ENCODE results near the gene FXYD4. TPM values are rescaled to one million over a fixed set of nuclear protein-coding genes. Genes with fewer than 3 reads are reported as not detected.

Gene FXYD4
- total and polyA plus RNA-seq, 2 of the 8 experiments (the other 6 are each of a cell fraction or from before 2014, with no cell fraction given), result not detected

DNA sequence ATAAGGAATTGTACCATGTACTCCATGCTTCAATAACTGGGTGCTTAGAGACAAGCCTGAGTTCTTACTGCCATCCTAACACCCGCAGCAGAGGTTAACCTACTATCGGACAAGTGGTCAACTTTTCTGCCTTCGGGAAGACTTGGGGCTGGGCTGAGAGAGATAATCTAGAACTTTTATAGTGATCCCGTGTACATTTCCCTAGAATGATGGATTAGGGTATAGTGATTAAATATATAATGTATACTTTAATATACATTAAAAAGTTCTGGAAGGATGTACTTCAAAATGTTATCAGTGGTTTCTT lies 49.7 kb downstream of the FXYD4 start:
- DNase-seq (ENCODE audit: low read depth in 1 of 2, low spot score in 2 of 2) (no peak), FAIRE-seq (no peak)
- TF ChIP-seq CBX8 (IDR thresholded peaks at IDR 0.05; ENCODE audit: borderline replicate concordance, low read depth, low read length), result no peak
- no peak for TF ChIP-seq TCF12 (IDR thresholded peaks at IDR 0.05; ENCODE audit: low read depth, low read length)
- no peak for TF ChIP-seq BRCA1 (IDR thresholded peaks at IDR 0.05; ENCODE audit: low read depth, low read length)
- TF ChIP-seq POLR2AphosphoS5 (IDR thresholded peaks at IDR 0.05; ENCODE audit: low read depth, low read length), result no peak
- no peak for TF ChIP-seq TAF7 (optimal IDR thresholded peaks at IDR 0.05; ENCODE audit: borderline replicate concordance, low read depth, low read length)
- peaks cover 5% of the 10 kb centered on the region for H3K23me2 ChIP-seq (ENCODE audit: low read depth, low read length)
- peak overlapping the region; percentile 86 for H4K91ac ChIP-seq (replicated peaks; ENCODE audit: insufficient read length, low read length)
- no peaks in the 10 kb centered on the region; a peak in 1 of 7 replicates for H3K27me3 ChIP-seq (replicated peaks in 1 of 4; ENCODE audit: control insufficient read depth in 3 of 4, extremely low read depth in 1 of 4, insufficient read depth in 3 of 4, low read length in 3 of 4)
- H3K4me3 ChIP-seq (ENCODE audit: extremely low read depth in 1 of 4, insufficient read depth in 2 of 4, low read depth in 3 of 4, low read length in 4 of 4), result peak overlapping the region; percentile 46 to 60 (median 47); a peak in 7 of 8 replicates
- H2AFZ ChIP-seq (ENCODE audit: low read length), result 0 out of 2 replicates have a peak overlapping the region, but pooled peaks have one; percentile 29
- 0 out of 2 replicates have a peak overlapping the region, but pooled peaks have one; percentile 24 for H2AK5ac ChIP-seq (ENCODE audit: low read depth, low read length)
- 83% methylated on average over 4 of the region's 4 CpGs; no CpG with 5 or more reads in 1 of the 2 experiments for WGBS, 2 experiments (ENCODE audit: extremely low coverage in 1 of 2, insufficient coverage in 1 of 2, insufficient read length in 1 of 2, insufficient replicate concordance in 2 of 2, low coverage in 1 of 2, low lambda C conversion rate in 2 of 2, missing lambda C conversion rate in 1 of 2)
- no peak overlapping the region for H4K5ac ChIP-seq (ENCODE audit: insufficient read length, low read depth, low read length)
- peak overlapping the region in 2 of 4 experiments; percentile 52 to 61; a peak in 3 of 7 replicates for H3K9ac ChIP-seq (replicated peaks in 1 of 4; ENCODE audit: extremely low read depth in 1 of 4, low read depth in 3 of 4, low read length in 3 of 4)
- peak overlapping the region; percentile 99 for H2BK15ac ChIP-seq (ENCODE audit: low read length)
- no peaks in the 10 kb centered on the region for H3K79me2 ChIP-seq (ENCODE audit: control insufficient read depth in 1 of 2, insufficient read depth in 2 of 2, low read length in 2 of 2)
- peak overlapping the region; percentile 40; the same call in 1 of the 2 replicates for H2BK5ac ChIP-seq (ENCODE audit: low read depth, low read length)
- H3K4me1 ChIP-seq (replicated peaks in 1 of 4; ENCODE audit: control insufficient read depth in 3 of 4, insufficient read depth in 4 of 4, low read length in 3 of 4), result peaks cover 0 to 5% (median 2%) of the 10 kb centered on the region in 4 experiments; a peak in 4 of 7 replicates
- H3K4me2 ChIP-seq (ENCODE audit: insufficient read depth in 1 of 2, low read depth in 2 of 2, low read length in 2 of 2), result peak overlapping the region; percentile 71 to 92
- peak overlapping the region; percentile 65 for H3K18ac ChIP-seq (ENCODE audit: extremely low read depth, low read length)
- H2BK120ac ChIP-seq (replicated peaks; ENCODE audit: low read depth, low read length), result peak overlapping the region; percentile 47
- no peak overlapping the region for H3K56ac ChIP-seq (replicated peaks; ENCODE audit: insufficient read length, low read depth, low read length)
- peak overlapping the region; percentile 90; the same call in 1 of the 2 replicates for H4K8ac ChIP-seq (ENCODE audit: extremely low read depth, insufficient read depth, low read length)
- ChIA-PET CTCF (ENCODE audit: partially characterized antibody) (interaction anchor here (0.6 to 1.7 kb wide), 4 partner anchors 10 to 253 kb away, joined by 3 to 4 read pairs (median 3); no protein-coding TSS in a partner anchor), POLR2A (ENCODE audit: partially characterized antibody) (interaction anchor here (0.8 to 4.7 kb wide), 6 partner anchors 9 to 26 kb away, joined by 3 to 33 read pairs (median 18); partner anchors contain the start of genes HNRNPF and ZNF487)
- H3K36me3 ChIP-seq (ENCODE audit: control insufficient read depth in 2 of 4, insufficient read depth in 4 of 4, low read length in 3 of 4), result no peaks in the 10 kb centered on the region
- H2BK20ac ChIP-seq (ENCODE audit: low read length), result no peak overlapping the region
- H3K9me3 ChIP-seq (ENCODE audit: insufficient read depth in 2 of 2, low read depth in 1 of 2, low read length in 1 of 2), result no peaks in the 10 kb centered on the region
- no peak overlapping the region for H3K27ac ChIP-seq (ENCODE audit: low read depth, low read length)
- H4K20me1 ChIP-seq (replicated peaks in 1 of 2; ENCODE audit: control insufficient read depth in 1 of 2, insufficient read depth in 2 of 2, low read length in 2 of 2), result no peaks in the 10 kb centered on the region
- no peak overlapping the region for H3K14ac ChIP-seq (ENCODE audit: insufficient read length)
- peak overlapping the region; percentile 92 for H2BK12ac ChIP-seq (ENCODE audit: low read depth, low read length)
- no peaks in the 10 kb centered on the region for H3K79me1 ChIP-seq (ENCODE audit: low read depth, low read length)
- peak overlapping the region; percentile 36 for H3K4ac ChIP-seq (replicated peaks; ENCODE audit: insufficient read length, low read depth, low read length)
- no peak overlapping the region for H3K23ac ChIP-seq (ENCODE audit: insufficient read length)

All from H1 (cell line).